K562 (cell line): ENCODE data around the gene PNKD. TPM values are rescaled to one million over a fixed set of nuclear protein-coding genes. Genes with fewer than 3 reads are reported as not detected.
"Not testable (repeated sequence)": the region's sequence is repeated elsewhere in the genome, so short reads cannot be mapped to it uniquely, and the experiment has no call there.

Experiments used
- ATAC-seq: fragments of 200-7000 bp; cut with Tn5 transposase; 3 replicates; pipeline ENCODE4 v1.9.1; 2020; ENCODE audit warnings: moderate library complexity
- BruUV-seq: library from RNA; stranded (reverse); fragments of 400-500 nt; replicated peaks from 2 replicates; lab custom pipeline; 2021; lab: Mats Ljungman, UMichigan
- CTCF ChIA-PET: fragments of 300-600 bp; formaldehyde crosslinking; extraction: SDS; loops from one replicate; lab custom pipeline; 2021; ENCODE audit warnings: low intra/inter-chr PET ratio; lab: Yijun Ruan, JAX
- POLR2A ChIA-PET: fragments of 300-600, 350-650 bp; sonication (Branson Sonifier 250); formaldehyde crosslinking; extraction: SDS; loops from one replicate; lab custom pipeline; 2021; ENCODE audit warnings: antibody characterized with exemption, inconsistent platforms; lab: Yijun Ruan, JAX
- DNase-seq, 4 experiments: peaks; one replicate each; pipeline versions ENCODE4 v3.0.0 to v3.0.0-alpha.2; 2011 to 2018; ENCODE audit warnings: low spot score in 3 of 4, mixed read lengths in 3 of 4; ENCODE audit errors: extremely low read depth in 1 of 4
- FAIRE-seq: peaks from 2 replicates; lab custom pipeline; 2011; peaks lifted over from hg19 to GRCh38; lab: Jason Lieb, UNC
- H2AFZ ChIP-seq: 2 replicates; pipeline ENCODE4 v1.6.0; 2011; ENCODE audit warnings: low read depth, low read length, control low read depth, inconsistent platforms
- H3K27ac ChIP-seq: fragments of 200-600 bp; 3 replicates; pipeline ENCODE4 v1.8.0; 2011; ENCODE audit warnings: low read depth, mild to moderate bottlenecking, control low read depth, inconsistent platforms, low read length, moderate library complexity, mixed read lengths; ENCODE audit errors: extremely low read depth
- H3K27me3 ChIP-seq, 2 experiments: fragments of 300-600 bp in 1 of 2; 2 replicates in 1 of 2; 3 replicates in 1 of 2; pipeline versions ENCODE4 v1.6.0 to v1.8.0; 2011; ENCODE audit warnings: inconsistent platforms in 2 of 2, low read length in 2 of 2, mild to moderate bottlenecking in 1 of 2, mixed read lengths in 1 of 2, moderate library complexity in 1 of 2; ENCODE audit not compliant: control insufficient read depth in 2 of 2, insufficient read depth in 2 of 2
- H3K36me3 ChIP-seq: fragments of 300-600 bp; 3 replicates; pipeline ENCODE4 v1.8.0; 2011; ENCODE audit warnings: mild to moderate bottlenecking, low read length, inconsistent platforms; ENCODE audit not compliant: control insufficient read depth, insufficient read depth
- H3K4me1 ChIP-seq, 2 experiments: fragments of 200-600 bp in 1 of 2; replicated peaks in 1 of 2; 2 replicates in 1 of 2; 3 replicates in 1 of 2; pipeline versions ENCODE4 v1.5.1 to v1.8.0; 2011; ENCODE audit warnings: inconsistent platforms in 2 of 2, low read length in 2 of 2, mild to moderate bottlenecking in 1 of 2, mixed read lengths in 1 of 2, moderate library complexity in 1 of 2; ENCODE audit not compliant: control insufficient read depth in 2 of 2, insufficient read depth in 2 of 2
- H3K4me2 ChIP-seq: 2 replicates; pipeline ENCODE4 v1.6.1; 2011; ENCODE audit warnings: low read length, control low read depth, inconsistent platforms, mixed read lengths; ENCODE audit not compliant: insufficient read depth
- H3K4me3 ChIP-seq: fragments of 200-600 bp; sonication (generic), shearing (Covaris generic); 2 replicates; pipeline ENCODE4 v1.5.1; 2016; ENCODE audit warnings: control low read depth, inconsistent platforms
- H3K79me2 ChIP-seq: fragments of 200-600 bp; 3 replicates; pipeline ENCODE4 v1.8.0; 2011; ENCODE audit warnings: low read length, inconsistent platforms; ENCODE audit not compliant: control insufficient read depth, insufficient read depth
- H3K9ac ChIP-seq, 2 experiments: 2 replicates each; pipeline versions ENCODE4 v1.6.0 to v1.6.1; 2011; ENCODE audit warnings: low read depth in 2 of 2, low read length in 2 of 2, control low read depth in 1 of 2, inconsistent platforms in 1 of 2, mild to moderate bottlenecking in 1 of 2, mixed read lengths in 1 of 2; ENCODE audit not compliant: insufficient read depth in 1 of 2
- H3K9me1 ChIP-seq: one replicate; pipeline ENCODE4 v1.6.0; 2011; ENCODE audit warnings: inconsistent platforms, mild to moderate bottlenecking, low read length, moderate library complexity; ENCODE audit not compliant: control insufficient read depth, insufficient read depth
- H3K9me3 ChIP-seq: replicated peaks from 2 replicates; pipeline ENCODE4 v1.5.1; 2011; ENCODE audit warnings: low read depth, low read length, inconsistent platforms; ENCODE audit not compliant: control insufficient read depth, insufficient read depth
- H4K20me1 ChIP-seq: replicated peaks from 2 replicates; pipeline ENCODE4 v1.6.1; 2011; ENCODE audit warnings: low read length, inconsistent platforms, mixed read lengths; ENCODE audit not compliant: control insufficient read depth, insufficient read depth
- HMGXB4 ChIP-seq: sonication (generic); formaldehyde crosslinking; IDR thresholded peaks from 2 replicates; pipeline ENCODE4 v1.8.1; 2023; ENCODE audit warnings: mild to moderate bottlenecking, missing genetic modification reagents
- HNRNPLL ChIP-seq: fragments of 200-400 bp; formaldehyde crosslinking; IDR thresholded peaks from 2 replicates; pipeline ENCODE4 v1.6.1; 2017; ENCODE audit warnings: low read length, low read depth, mild to moderate bottlenecking; ENCODE audit not compliant: poor library complexity, severe bottlenecking
- KLF1 ChIP-seq: fragments of 450-650 bp; IDR thresholded peaks from 2 replicates; pipeline ENCODE4 v1.6.1; 2016; ENCODE audit warnings: missing genetic modification characterization, missing compliant biosample characterization
- MLX ChIP-seq, 2 experiments: fragments of 450-650 bp in 1 of 2; sonication (generic) in 1 of 2; formaldehyde crosslinking; conservative IDR thresholded peaks; 2 replicates each; pipeline versions ENCODE4 v1.4.0 to v1.8.1; 2020 to 2022; ENCODE audit warnings: mild to moderate bottlenecking in 1 of 2, missing genetic modification reagents in 1 of 2
- PCBP1 ChIP-seq: fragments of 200-400 bp; formaldehyde crosslinking; IDR thresholded peaks from 2 replicates; pipeline ENCODE4 v1.6.1; 2018; ENCODE audit warnings: mild to moderate bottlenecking, low read depth, low read length; ENCODE audit not compliant: poor library complexity, severe bottlenecking
- XRCC5 ChIP-seq: fragments of 200-400 bp; formaldehyde crosslinking; IDR thresholded peaks from 2 replicates; pipeline ENCODE4 v1.6.1; 2017; ENCODE audit warnings: low read depth, mild to moderate bottlenecking, low read length
- ZNF431 ChIP-seq: sonication (generic); formaldehyde crosslinking; IDR thresholded peaks from 2 replicates; pipeline ENCODE4 v1.8.0; 2022; ENCODE audit warnings: mild to moderate bottlenecking, missing genetic modification reagents
- WGBS: fragments of 100-300 bp; shearing (Covaris generic); methylation state at CpG from one replicate; pipeline ENCODE4 v1.1.6; 2016; ENCODE audit warnings: low coverage, mixed read lengths; ENCODE audit not compliant: insufficient coverage; ENCODE audit errors: missing lambda C conversion rate; 5-methylcytosine and 5-hydroxymethylcytosine counted together
- in situ Hi-C: fragments of 300-500 bp; cut with MboI; formaldehyde crosslinking; loops from 4 replicates; pipeline ENCODE4 v1.15.0; 2018; ENCODE audit warnings: inconsistent platforms, mixed read lengths
- intact Hi-C: fragments of 100-400 bp; cut with micrococcal nuclease; formaldehyde crosslinking; loops from 2 replicates; pipeline ENCODE4 v1.14.2; 2022
- polyA plus RNA-seq, 8 experiments: library from polyadenylated mRNA; depleted of rRNA in 4 of 8; stranded (reverse) in 5 of 8; unstranded in 3 of 8; fragments of >200 nt; fragmentation: Nextera tagmentation in 2 of 8; fragmentation: Illumina TruSeq in 1 of 8; extraction: Ambion mirVana in 2 of 8; extraction: Trizol in 1 of 8; gene quantifications; 2 replicates each; pipeline versions ENCODE4 v1.2.1 to v1.2.3, GENCODE V29; 2011 to 2014; ENCODE audit warnings: inconsistent platforms in 1 of 8, missing spikeins in 1 of 8
- total RNA-seq, 7 experiments: library from RNA; depleted of rRNA in 6 of 7; stranded (reverse); fragments of >200 nt in 6 of 7; fragmentation: Illumina TruSeq in 2 of 7; extraction: Trizol in 2 of 7; gene quantifications; 2 replicates each; pipeline versions ENCODE4 v1.2.1 to v1.2.3, GENCODE V29; 2011 to 2021; ENCODE audit warnings: low replicate concordance in 1 of 7

PNKD gene
- total and polyA plus RNA-seq, 9 of the 15 experiments (the other 6 are each of a cell fraction or from before 2014, with no cell fraction given): 26.0 to 105 (median 60.1) TPM

- H3K36me3 ChIP-seq: no peaks in the 10 kb centered on the region
- WGBS: 100% methylated on average over 1 of the region's 1 CpG
- in situ Hi-C loops: no loop called here
- H3K4me3 ChIP-seq: no peak overlapping the region
- H3K4me2 ChIP-seq: no peak overlapping the region
- intact Hi-C loops: no loop called here
- no peaks in the 10 kb centered on the region for H3K27me3 ChIP-seq
- no peak for ATAC-seq
- no peak for FAIRE-seq
- no peak for TF ChIP-seq PCBP1
- no peak for TF ChIP-seq HMGXB4 (CRISPR knock-in tag)
- TF ChIP-seq MLX (CRISPR knock-in tag; conservative IDR thresholded peaks at IDR 0.05): no peak
- no peak for TF ChIP-seq KLF1 (tag)
- no peak for TF ChIP-seq HNRNPLL
- TF ChIP-seq ZNF431 (CRISPR knock-in tag): no peak
- no peak for TF ChIP-seq XRCC5
- TF ChIP-seq, all 486 proteins: peak for 0
- Histone ChIP-seq H3K79me2 (no peaks in the 10 kb centered on the region), H2AFZ (no peak overlapping the region), H4K20me1 (no peaks in the 10 kb centered on the region), H3K9me3 (no peaks in the 10 kb centered on the region), H3K9me1 (peaks cover 4% of the 10 kb centered on the region), H3K4me1 (peaks cover 7 to 20% of the 10 kb centered on the region in 2 experiments), H3K27ac (no peak overlapping the region), H3K9ac (no peak overlapping the region)
- DNase-seq: no peak
- POLR2A ChIA-PET: no interaction called here
- CTCF ChIA-PET: no interaction called here
- BruUV-seq: no TSS peak
Observed at GRCh38 chr2:218313356-218313755, 43.0 kb downstream of the PNKD start.

- ATAC-seq, H3K79me2 ChIP-seq, H3K9ac ChIP-seq, in situ Hi-C loops, FAIRE-seq, H3K27me3 ChIP-seq, BruUV-seq, H3K27ac ChIP-seq, CTCF ChIA-PET, intact Hi-C loops, H3K9me1 ChIP-seq, H3K4me2 ChIP-seq, H3K4me3 ChIP-seq, H3K36me3 ChIP-seq, DNase-seq, H3K9me3 ChIP-seq, H2AFZ ChIP-seq, H4K20me1 ChIP-seq: not testable (repeated sequence)
- 79% methylated on average over 3 of the region's 4 CpGs for WGBS
- peaks cover 7 to 20% of the 10 kb centered on the region in 2 experiments for H3K4me1 ChIP-seq
- POLR2A ChIA-PET: interaction anchor here (1.4 kb wide), 1 partner anchor 19 kb away, joined by 7 read pairs; no protein-coding TSS in a partner anchor
Observed at GRCh38 chr2:218314764-218315163, 44.4 kb downstream of the PNKD start.
